HG03108 (cell line): ENCODE measurements around the gene TNFRSF1B.
"Not testable (repeated sequence)": the region's sequence is repeated elsewhere in the genome, so short reads cannot be mapped to it uniquely, and the experiment has no call there.

Experiments
- ATAC-seq: cut with Tn5 transposase; IDR thresholded peaks from one replicate; pipeline ENCODE4 v1.9.1; 2021; ENCODE audit warnings: moderate library complexity; ENCODE audit not compliant: unreplicated experiment

Gene TNFRSF1B

DNA sequence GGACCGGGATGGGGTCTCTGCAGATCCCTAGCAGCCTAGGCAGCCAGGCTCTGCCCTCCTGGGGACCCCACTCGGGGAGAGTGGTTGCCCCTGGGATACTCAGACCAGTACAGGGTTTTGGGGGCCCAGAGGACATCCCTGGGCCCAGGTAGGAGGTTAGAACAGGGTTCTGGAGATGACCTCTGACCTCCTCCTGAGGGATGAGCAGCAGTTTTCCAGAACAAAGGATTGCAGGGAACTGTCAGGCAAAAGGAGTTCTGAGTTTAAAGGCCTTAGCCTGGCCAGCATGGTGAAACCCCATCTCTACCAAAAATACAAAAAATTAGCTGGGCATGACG is 42.7 kb downstream of the TNFRSF1B start:
- ATAC-seq = no peak

GRCh38 chr1:12215118-12215961 is 48.5 kb downstream of the TNFRSF1B start:
- ATAC-seq = no peak

DNA sequence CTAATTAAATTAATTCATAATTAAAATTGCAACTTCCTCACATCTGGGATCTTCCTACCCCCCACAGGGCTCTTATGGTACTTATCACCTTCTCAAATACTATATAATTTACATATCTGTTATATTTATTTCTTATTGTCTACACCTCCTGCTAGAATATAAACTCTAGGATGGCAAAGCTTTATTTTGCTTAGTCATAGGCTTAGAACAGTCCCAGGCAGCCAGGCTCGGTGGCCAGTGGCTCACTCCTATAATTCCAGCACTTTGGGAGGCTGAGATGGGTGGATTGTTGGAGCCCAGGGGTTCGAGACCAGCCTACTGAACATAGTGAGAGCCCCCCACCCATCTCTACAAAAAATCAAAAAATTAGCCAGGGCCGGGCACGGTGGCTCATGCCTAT is 53.0 kb downstream of the TNFRSF1B start:
- no peak for ATAC-seq

DNA sequence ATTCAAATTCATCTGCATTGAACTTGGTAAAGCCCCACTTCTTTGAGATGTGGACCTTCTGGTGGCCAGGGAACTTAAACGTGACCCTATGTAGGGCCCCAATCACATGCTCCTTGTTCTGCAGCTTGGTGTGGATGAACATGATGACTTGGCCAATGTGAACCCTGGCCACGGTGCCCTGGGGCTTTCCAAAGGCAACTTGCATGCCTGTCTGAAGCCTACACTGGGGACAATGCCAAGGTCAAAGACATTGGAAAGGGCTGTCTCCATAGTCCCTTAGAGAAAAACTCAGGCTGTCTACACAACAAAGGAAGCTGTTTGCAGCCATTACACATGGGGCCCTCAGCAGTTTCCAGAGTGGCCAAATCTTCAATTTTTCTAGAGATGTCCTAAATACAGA is 54.1 kb downstream of the TNFRSF1B start:
- no peak for ATAC-seq

- not testable (repeated sequence) for ATAC-seq
Observed at GRCh38 chr1:12222700-12223099, 55.9 kb downstream of the TNFRSF1B start.

DNA sequence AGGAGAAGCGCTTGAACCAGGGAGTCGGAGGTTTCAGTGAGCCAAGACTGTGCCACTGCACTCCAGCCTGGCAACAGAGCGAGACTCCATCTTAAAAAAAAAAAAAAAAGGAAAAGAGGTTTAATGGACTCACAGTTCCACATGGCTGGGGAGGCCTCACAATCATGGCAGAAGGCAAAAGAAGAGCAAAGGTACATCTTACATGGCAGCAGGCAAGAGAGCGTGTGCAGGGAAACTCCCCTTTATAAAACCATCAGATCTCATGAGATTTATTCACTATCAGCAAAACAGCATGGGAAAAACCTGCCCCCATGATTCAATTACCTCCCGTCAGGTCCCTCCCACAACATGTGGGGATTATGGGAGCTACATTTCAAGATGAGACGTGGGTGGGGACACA is 57.3 kb downstream of the TNFRSF1B start:
- not testable (repeated sequence) for ATAC-seq

- ATAC-seq = no peak
Observed at GRCh38 chr1:12228979-12229378, 62.2 kb downstream of the TNFRSF1B start.

DNA sequence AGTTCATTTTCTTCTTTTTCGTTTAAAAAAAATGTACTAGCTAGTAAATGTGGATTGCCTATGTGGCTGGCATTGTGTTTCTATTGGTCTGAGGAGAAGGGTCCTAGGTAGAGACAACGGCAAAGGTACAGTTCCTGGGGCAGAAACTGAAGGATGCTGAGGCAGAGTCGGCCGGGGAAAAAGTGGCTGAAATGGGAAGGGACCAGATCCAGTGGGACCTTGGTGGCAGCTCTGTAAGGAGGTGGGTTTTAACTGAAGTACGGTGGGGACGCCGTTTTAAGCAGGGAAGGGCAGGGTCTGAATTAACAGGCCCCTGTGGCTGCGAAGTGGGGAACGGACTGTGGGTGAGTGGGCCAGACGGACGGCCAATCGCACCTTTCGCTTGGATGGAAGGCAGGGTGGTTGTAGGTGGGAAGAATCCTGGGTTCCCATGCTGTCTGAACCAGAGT is 62.6 kb downstream of the TNFRSF1B start:
- no peak for ATAC-seq

GRCh38 chr1:12229835-12230548 is 63.2 kb downstream of the TNFRSF1B start, which contains the start of gene VPS13D:
Gene VPS13D, plus strand, starts transcription at chr1:12230030. Its CDS starts 4,237 bp downstream, at chr1:12234267.
- peak; percentile 91 for ATAC-seq

- ATAC-seq = no peak
Observed at GRCh38 chr1:12230549-12231275, 63.9 kb downstream of the TNFRSF1B start.

DNA sequence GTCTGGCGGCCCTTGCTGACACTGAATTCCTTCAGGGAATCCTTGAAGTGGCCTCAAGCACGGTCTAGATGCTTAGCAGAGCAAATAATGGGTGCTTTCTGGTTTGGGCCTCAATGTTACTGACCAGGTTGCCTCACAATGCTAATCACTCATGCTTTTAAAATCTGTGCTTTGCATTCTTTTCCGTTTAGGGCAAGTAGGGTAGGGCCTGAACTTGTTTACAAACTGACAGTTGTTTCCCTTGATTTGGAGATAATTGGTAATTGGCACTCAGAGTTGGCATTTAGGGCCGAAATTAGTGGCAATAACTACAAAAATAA is 64.4 kb downstream of the TNFRSF1B start:
- no peak for ATAC-seq

- no peak for ATAC-seq
Observed at GRCh38 chr1:12232221-12232620, 65.4 kb downstream of the TNFRSF1B start.

DNA sequence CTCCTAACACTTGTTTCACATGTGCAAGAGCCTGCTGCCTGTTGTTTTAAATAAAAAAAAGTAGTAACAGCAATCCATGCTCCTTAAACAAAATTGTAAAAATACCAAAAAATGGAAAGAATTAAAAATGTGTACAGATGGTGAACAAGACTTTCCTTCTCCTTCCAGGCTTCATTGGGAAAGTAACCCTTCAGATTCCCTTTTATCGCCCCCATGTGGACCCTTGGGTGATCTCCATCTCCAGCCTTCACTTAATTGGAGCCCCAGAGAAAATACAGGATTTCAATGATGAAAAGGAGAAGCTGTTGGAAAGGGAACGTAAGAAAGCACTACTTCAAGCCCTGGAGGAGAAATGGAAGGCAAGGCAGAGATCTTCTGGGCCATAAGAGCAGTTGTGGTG is 77.3 kb downstream of the TNFRSF1B start:
- ATAC-seq = no peak

DNA sequence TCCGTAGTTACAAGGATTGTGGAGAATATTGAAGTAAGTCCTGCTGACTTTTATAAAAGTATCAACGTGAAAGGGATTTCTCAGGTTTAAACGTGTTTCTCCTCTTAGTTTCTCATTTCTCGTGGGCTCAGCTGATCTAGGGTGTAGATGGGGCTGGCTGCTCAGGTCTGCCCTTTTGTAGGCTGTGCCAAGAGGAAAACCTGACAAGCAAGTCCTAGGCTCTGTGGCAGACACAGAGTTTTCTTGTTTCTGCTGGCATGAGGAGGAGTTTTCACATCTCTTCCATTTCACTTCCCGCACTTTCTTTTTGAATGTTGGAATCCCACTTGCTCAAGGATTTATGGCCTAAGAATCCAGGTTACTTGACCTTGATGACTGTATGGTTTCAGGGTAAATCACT is 77.8 kb downstream of the TNFRSF1B start:
- no peak for ATAC-seq

DNA sequence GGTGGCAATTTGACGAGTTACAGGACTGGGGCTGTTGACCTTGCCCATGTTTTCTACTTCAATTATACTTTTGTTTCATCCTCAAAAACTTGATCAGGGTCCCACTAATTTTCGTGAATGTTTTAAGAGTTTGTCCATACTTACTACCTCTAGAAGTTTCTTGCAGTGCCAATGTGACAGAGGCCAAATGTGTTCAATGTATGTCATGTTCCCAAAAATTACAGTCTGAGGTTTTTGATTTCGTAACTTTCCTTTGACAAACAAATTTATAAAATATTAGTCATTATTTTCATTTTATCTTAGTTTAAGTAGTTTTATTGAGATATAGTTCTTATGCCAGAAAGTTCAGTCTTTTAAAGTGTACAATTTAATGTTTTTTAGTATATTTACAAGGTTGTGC is 78.3 kb downstream of the TNFRSF1B start:
- ATAC-seq = no peak

DNA sequence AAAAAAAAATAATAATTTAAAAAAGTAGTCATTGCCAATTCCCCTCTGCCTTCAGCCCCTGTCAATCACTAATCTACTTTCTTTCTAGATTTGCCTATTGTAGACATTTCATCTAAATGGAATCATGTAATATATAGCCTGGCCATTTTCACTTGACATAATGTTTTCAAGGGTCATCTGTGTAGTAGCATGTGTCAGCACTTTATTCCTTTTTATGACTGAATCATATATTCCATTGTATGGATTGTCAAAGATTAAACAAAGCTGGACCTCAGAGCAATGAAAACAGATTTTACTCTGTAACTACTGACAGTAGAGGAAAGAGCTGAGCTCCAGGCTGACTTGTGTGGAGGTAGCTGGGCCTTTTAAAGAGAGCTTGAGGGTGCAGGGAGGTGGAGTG is 78.9 kb downstream of the TNFRSF1B start:
- no peak for ATAC-seq

DNA sequence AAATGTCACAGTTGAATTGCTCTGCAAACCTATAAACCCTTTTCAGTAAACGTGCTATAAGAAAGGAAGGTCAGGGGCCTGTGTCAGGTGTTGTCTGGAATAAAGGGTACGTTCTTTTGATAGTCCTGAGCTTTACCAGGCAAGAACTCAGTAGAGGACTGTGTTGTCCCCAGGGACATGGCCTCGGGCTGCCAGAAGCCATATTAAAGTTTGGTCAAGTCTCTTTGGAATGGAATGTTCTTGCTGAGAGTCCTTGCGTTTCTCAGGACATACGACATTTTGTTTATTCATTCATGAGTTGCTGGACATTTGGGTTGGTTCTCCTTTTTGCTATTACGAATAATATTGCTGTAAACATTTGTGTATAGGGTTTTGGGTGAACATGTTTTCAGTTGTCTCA is 79.8 kb downstream of the TNFRSF1B start:
- ATAC-seq = no peak

DNA sequence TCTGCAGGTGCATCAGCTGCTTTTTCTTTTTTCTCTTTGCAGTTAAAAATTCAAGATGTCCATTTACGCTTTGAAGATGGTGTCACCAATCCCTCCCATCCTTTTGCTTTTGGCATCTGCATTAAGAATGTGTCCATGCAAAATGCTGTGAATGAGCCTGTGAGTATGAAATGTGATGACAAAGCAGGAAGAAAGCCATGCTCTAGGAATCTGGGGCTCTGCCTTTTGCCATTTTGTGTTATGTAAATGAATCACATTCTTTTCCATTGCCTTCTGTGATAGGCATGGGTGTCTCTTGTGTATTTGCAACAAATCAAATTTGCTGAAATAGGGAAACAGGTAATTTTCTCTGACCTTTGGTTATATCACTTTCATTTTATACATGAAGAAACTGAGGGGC is 82.4 kb downstream of the TNFRSF1B start:
- no peak for ATAC-seq

GRCh38 chr1:12249748-12250147 is 83.0 kb downstream of the TNFRSF1B start:
- no peak for ATAC-seq

DNA sequence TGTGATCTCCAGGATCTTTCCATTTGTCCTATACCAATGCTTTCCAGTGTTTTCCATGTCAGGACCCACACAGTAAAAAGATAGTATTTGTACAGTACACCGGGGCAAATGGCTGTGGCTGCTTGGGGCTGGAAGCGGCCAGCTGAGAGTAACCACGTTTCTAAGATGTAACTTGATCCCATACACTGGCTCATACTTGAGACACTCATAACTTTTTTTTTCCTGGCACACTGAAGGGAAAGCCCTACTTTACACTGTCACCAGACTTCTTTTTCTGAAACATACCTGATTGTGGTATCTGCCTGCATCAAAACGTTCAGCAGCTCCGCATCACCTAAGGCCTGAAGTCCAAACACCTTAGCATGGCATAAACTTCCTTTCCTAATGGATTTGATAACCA is 84.7 kb downstream of the TNFRSF1B start:
- no peak for ATAC-seq

DNA sequence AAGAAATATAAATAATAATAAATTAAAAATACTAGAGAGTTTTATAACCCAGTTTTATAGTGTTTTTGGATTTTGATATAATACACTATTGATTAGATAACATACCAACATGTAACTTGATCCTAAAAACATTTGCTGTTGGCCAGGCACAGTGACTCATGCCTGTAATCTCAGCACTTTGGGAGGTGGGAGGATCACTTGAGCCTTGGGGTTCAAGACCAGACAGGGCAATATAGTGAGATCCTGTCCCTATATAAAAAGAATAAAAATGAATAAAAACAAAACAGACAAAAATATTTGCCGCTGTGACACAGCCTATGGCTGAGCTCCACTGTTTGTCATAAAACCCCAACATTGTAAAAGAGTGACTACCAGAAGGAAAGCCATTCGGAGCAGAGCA is 89.1 kb downstream of the TNFRSF1B start:
- no peak for ATAC-seq

GRCh38 chr1:12258272-12258671 is 91.5 kb downstream of the TNFRSF1B start:
- ATAC-seq = no peak
